Stimulated activated CD4-positive, alpha-beta T cell treated with anti-CD3 and anti-CD28 coated beads, Interleukin-15, amount 100 ng/mL, for 24 hours (primary cell): Measurements from ENCODE around the gene SCGB1C2.

Experiments used
- DNase-seq: peaks from one replicate; pipeline ENCODE4 v3.0.0-alpha.2; 2020

The SCGB1C2 gene

GRCh38 chr17:173166-173911 lies 36.0 kb downstream of the SCGB1C2 start:
- no peak for DNase-seq

- no peak for DNase-seq
Measured at GRCh38 chr17:177155-177554, 39.8 kb downstream of the SCGB1C2 start.

- no peak for DNase-seq
Measured at GRCh38 chr17:177762-178161, 40.4 kb downstream of the SCGB1C2 start.

GRCh38 chr17:178292-179065 lies 41.1 kb downstream of the SCGB1C2 start:
- DNase-seq, result no peak

GRCh38 chr17:179066-179432 lies 41.7 kb downstream of the SCGB1C2 start:
- no peak for DNase-seq

- no peak for DNase-seq
Measured at GRCh38 chr17:179781-180380, 42.5 kb downstream of the SCGB1C2 start.

- peak; percentile 19 for DNase-seq
Measured at GRCh38 chr17:180381-181244, 43.2 kb downstream of the SCGB1C2 start.

GRCh38 chr17:181245-182049 lies 44.1 kb downstream of the SCGB1C2 start, which contains the start of gene DOC2B:
DOC2B (minus strand) TSS chr17:181650; CDS start chr17:181479, 171 bp downstream.
- DNase-seq, result peak; percentile 44

- no peak for DNase-seq
Measured at GRCh38 chr17:182050-182751, 44.8 kb downstream of the SCGB1C2 start.

- no peak for DNase-seq
Measured at GRCh38 chr17:183021-183420, 45.7 kb downstream of the SCGB1C2 start.

- DNase-seq, result peak; percentile 65
Measured at GRCh38 chr17:185445-186138, 48.2 kb downstream of the SCGB1C2 start.

GRCh38 chr17:187130-187529 lies 49.8 kb downstream of the SCGB1C2 start:
- no peak for DNase-seq
